Measurements from ENCODE around the gene MLXIP.

DNA sequence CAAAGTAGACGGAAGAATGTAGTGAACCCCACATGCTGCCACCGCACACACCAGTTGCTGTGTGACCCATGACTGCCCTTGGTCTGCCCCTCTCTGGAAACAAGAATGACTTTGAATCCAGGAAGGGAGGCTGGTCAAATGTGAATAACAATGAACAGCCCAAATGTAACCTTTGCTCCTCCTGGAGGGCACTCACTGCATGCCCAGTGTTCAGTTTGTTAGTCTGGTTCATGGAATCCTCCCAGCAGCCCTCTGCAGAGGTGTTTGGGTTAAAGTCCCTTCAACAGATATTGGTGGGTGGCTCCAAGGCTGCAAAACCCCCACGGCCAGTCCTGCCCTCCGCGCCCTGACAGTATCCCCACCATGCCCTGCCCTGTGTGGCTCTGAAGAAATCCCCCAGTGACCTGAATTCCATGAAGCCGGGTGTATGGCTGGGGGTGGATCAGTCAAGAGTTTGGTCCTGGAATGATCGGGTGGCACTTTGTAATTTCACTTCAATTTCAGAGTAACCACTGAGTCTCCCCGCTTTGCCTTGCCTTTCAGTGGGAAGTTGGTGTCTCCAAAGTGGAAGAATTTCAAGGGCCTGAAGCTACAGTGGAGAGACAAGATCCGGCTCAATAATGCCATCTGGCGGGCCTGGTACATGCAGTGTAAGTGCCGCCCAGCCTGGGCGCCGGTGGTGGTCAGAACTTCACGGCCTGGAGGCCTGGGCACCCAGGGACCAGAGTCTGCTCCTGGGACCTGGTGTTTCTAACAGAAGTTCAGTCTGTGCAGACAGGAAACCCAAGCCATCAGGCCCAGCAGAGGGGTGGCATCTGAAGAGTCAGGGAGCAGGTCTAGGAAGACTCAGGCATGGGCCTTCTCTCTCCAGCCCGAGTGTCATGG lies 48.4 kb downstream of the MLXIP start:
- TF ChIP-seq, protein P1, sequence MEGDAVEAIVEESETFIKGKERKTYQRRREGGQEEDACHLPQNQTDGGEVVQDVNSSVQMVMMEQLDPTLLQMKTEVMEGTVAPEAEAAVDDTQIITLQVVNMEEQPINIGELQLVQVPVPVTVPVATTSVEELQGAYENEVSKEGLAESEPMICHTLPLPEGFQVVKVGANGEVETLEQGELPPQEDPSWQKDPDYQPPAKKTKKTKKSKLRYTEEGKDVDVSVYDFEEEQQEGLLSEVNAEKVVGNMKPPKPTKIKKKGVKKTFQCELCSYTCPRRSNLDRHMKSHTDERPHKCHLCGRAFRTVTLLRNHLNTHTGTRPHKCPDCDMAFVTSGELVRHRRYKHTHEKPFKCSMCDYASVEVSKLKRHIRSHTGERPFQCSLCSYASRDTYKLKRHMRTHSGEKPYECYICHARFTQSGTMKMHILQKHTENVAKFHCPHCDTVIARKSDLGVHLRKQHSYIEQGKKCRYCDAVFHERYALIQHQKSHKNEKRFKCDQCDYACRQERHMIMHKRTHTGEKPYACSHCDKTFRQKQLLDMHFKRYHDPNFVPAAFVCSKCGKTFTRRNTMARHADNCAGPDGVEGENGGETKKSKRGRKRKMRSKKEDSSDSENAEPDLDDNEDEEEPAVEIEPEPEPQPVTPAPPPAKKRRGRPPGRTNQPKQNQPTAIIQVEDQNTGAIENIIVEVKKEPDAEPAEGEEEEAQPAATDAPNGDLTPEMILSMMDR (IDR thresholded peaks at IDR 0.05): no peak
- no peak for TF ChIP-seq POLR2A (IDR thresholded peaks at IDR 0.05)
